ENCODE results near the gene CGNL1. TPM values are rescaled to one million over a fixed set of nuclear protein-coding genes. Genes with fewer than 3 reads are reported as not detected.

CGNL1 gene
- total RNA-seq, 1 experiment from 2014 or later, result 34.6 TPM

DNA sequence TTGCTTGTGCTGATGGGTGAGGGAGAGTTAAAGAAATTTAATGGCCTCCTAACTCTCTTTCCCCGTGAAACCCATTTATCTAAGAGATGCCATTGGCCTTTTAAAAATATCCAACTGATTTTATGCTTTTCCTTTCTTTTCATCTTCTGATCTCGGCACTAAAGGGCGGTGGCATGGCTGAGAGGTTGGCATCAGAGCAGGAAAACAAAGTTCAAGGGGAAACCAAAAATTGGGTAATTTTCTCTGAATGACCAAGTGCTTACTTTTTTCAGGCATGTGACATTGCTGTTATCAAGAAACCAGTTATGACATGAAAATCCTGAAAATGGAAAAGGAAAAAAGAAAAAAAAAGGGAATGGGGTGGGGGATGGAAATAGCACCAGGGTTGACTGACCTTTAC lies 3.2 kb downstream of the CGNL1 start:
- Mint-ChIP-seq H3K27ac (0 out of 7 replicates have a peak overlapping the region, but pooled peaks of 1 of the 3 experiments have one; percentile 5), H3K4me3 (no peak overlapping the region), H3K36me3 (ENCODE audit: insufficient read depth in 1 of 3, low read depth in 3 of 3) (peaks cover 0 to 2% (median 0%) of the 10 kb centered on the region in 3 experiments; a peak in 2 of 7 replicates), H3K27me3 (ENCODE audit: low read depth) (peaks cover 22% of the 10 kb centered on the region), H3K4me1 (peaks cover 55 to 63% of the 10 kb centered on the region in 2 experiments), H3K9me3 (no peaks in the 10 kb centered on the region)
- H3K56ac ChIP-seq (ENCODE audit: insufficient read length, low read depth, low read length), result no peak overlapping the region
- no peak overlapping the region for H2BK5ac ChIP-seq (ENCODE audit: insufficient read length, low read length)
- H3T11ph ChIP-seq (ENCODE audit: low read length), result no peak overlapping the region
- H3K23ac ChIP-seq (ENCODE audit: insufficient read length, low read depth, low read length), result no peak overlapping the region
- DNase-seq, result no peak
- no peak overlapping the region for H2BK12ac ChIP-seq (ENCODE audit: insufficient read length, low read depth, low read length)
- peaks cover 14% of the 10 kb centered on the region for H3K23me2 ChIP-seq (ENCODE audit: insufficient read length, low read depth, low read length, poor library complexity, severe bottlenecking)
- no peak overlapping the region for H3K27ac ChIP-seq (ENCODE audit: insufficient read length, low read depth, low read length)
- no peak overlapping the region for H3K14ac ChIP-seq (ENCODE audit: insufficient read depth, low read length)
- no peak overlapping the region for H3K4ac ChIP-seq (ENCODE audit: low read depth, low read length)
- H4K5ac ChIP-seq (ENCODE audit: insufficient read length, low read depth, low read length), result no peak overlapping the region
- H3K4me2 ChIP-seq (ENCODE audit: insufficient read depth, insufficient read length, low read length), result no peak overlapping the region
- no peak overlapping the region for H2BK15ac ChIP-seq (ENCODE audit: low read depth, low read length)
- H3K18ac ChIP-seq (ENCODE audit: insufficient read length, low read depth, low read length), result no peak overlapping the region
- H2AFZ ChIP-seq (ENCODE audit: low read length), result no peak overlapping the region
- no peaks in the 10 kb centered on the region for H3K9me3 ChIP-seq (ENCODE audit: control insufficient read depth, low read depth, low read length)
- WGBS (ENCODE audit: extremely low coverage, insufficient read length, low lambda C conversion rate), result no CpG with 5 or more reads among the region's 3 CpGs
- H3K79me2 ChIP-seq (ENCODE audit: insufficient read depth, low read length), result no peaks in the 10 kb centered on the region; the same call in 1 of the 2 replicates
- H3K9ac ChIP-seq (ENCODE audit: extremely low read depth, insufficient read length, low read length), result no peak overlapping the region
- H2BK120ac ChIP-seq (ENCODE audit: low read depth, low read length, poor library complexity, severe bottlenecking), result no peak overlapping the region
- no peak overlapping the region for H2AK5ac ChIP-seq (ENCODE audit: insufficient read length, low read length)
- H3K4me1 ChIP-seq (ENCODE audit: insufficient read depth, low read length), result peaks cover 3% of the 10 kb centered on the region; the same call in 1 of the 2 replicates
- no peak overlapping the region for H2BK20ac ChIP-seq (ENCODE audit: low read depth, low read length, poor library complexity, severe bottlenecking)
- H4K20me1 ChIP-seq (ENCODE audit: control insufficient read depth, insufficient read depth, insufficient read length), result no peaks in the 10 kb centered on the region
- no peak overlapping the region for H4K8ac ChIP-seq (replicated peaks; ENCODE audit: insufficient read length, low read depth, low read length)
- no peaks in the 10 kb centered on the region for H3K79me1 ChIP-seq (ENCODE audit: insufficient read depth, low read depth, low read length, poor library complexity, severe bottlenecking)
- no peak overlapping the region for H4K91ac ChIP-seq (ENCODE audit: insufficient read length, low read depth, low read length)
- TF ChIP-seq, protein P1, sequence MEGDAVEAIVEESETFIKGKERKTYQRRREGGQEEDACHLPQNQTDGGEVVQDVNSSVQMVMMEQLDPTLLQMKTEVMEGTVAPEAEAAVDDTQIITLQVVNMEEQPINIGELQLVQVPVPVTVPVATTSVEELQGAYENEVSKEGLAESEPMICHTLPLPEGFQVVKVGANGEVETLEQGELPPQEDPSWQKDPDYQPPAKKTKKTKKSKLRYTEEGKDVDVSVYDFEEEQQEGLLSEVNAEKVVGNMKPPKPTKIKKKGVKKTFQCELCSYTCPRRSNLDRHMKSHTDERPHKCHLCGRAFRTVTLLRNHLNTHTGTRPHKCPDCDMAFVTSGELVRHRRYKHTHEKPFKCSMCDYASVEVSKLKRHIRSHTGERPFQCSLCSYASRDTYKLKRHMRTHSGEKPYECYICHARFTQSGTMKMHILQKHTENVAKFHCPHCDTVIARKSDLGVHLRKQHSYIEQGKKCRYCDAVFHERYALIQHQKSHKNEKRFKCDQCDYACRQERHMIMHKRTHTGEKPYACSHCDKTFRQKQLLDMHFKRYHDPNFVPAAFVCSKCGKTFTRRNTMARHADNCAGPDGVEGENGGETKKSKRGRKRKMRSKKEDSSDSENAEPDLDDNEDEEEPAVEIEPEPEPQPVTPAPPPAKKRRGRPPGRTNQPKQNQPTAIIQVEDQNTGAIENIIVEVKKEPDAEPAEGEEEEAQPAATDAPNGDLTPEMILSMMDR (conservative IDR thresholded peaks at IDR 0.05), result no peak
- H3K27me3 ChIP-seq (ENCODE audit: insufficient read depth, low read length), result no peaks in the 10 kb centered on the region; the same call in 1 of the 2 replicates
